ENCODE measurements around the gene SH3TC1.

SH3TC1 gene

GRCh38 chr4:8282134-8282641, 83.1 kb downstream of the SH3TC1 start:
- TF ChIP-seq CTCF (IDR thresholded peaks at IDR 0.05; ENCODE audit: insufficient read depth, low read depth, low read length, missing control alignments), result no peak
- DNase-seq (ENCODE audit: low read depth), result no peak
- no peak overlapping the region for H3K4me3 ChIP-seq (ENCODE audit: low read length)

- no peak for DNase-seq (ENCODE audit: low read depth)
Measured at GRCh38 chr4:8282742-8283141, 83.7 kb downstream of the SH3TC1 start.

GRCh38 chr4:8283161-8283560, 84.1 kb downstream of the SH3TC1 start:
- no peak for TF ChIP-seq CTCF (IDR thresholded peaks at IDR 0.05; ENCODE audit: insufficient read depth, low read depth, low read length, missing control alignments)
- no peak for DNase-seq (ENCODE audit: low read depth)
- H3K4me3 ChIP-seq (ENCODE audit: low read length), result no peak overlapping the region

More at GRCh38 chr4:8282742-8283141, 83.7 kb downstream of the SH3TC1 start:
- H3K4me3 ChIP-seq (ENCODE audit: low read length), result no peak overlapping the region
- TF ChIP-seq CTCF (IDR thresholded peaks at IDR 0.05; ENCODE audit: insufficient read depth, low read depth, low read length, missing control alignments), result no peak

GRCh38 chr4:8283631-8284121, 84.6 kb downstream of the SH3TC1 start:
- DNase-seq (ENCODE audit: low read depth), result no peak
- no peak for TF ChIP-seq CTCF (IDR thresholded peaks at IDR 0.05; ENCODE audit: insufficient read depth, low read depth, low read length, missing control alignments)
- no peak overlapping the region for H3K4me3 ChIP-seq (ENCODE audit: low read length)

GRCh38 chr4:8284391-8284790, 85.3 kb downstream of the SH3TC1 start:
- TF ChIP-seq CTCF (IDR thresholded peaks at IDR 0.05; ENCODE audit: insufficient read depth, low read depth, low read length, missing control alignments), result no peak
- no peak overlapping the region for H3K4me3 ChIP-seq (ENCODE audit: low read length)
- DNase-seq (ENCODE audit: low read depth), result no peak

- no peak for TF ChIP-seq CTCF (IDR thresholded peaks at IDR 0.05; ENCODE audit: insufficient read depth, low read depth, low read length, missing control alignments)
- DNase-seq (ENCODE audit: low read depth), result no peak
- no peak overlapping the region for H3K4me3 ChIP-seq (ENCODE audit: low read length)
Measured at GRCh38 chr4:8285143-8285975, 86.3 kb downstream of the SH3TC1 start.

Data from epithelial cell of esophagus (primary cell).